Neural cell (in vitro differentiated cells): ENCODE data around the gene GPC3. TPM values are rescaled to one million over a fixed set of nuclear protein-coding genes. Genes with fewer than 3 reads are reported as not detected.

Experiments
- H2AFZ ChIP-seq: fragments of 200-600, 300-800 bp; sonication (generic), shearing (Covaris generic); 2 replicates; pipeline ENCODE4 v1.6.0; 2014; ENCODE audit warnings: low read depth, mild to moderate bottlenecking, antibody characterized with exemption, low read length, moderate library complexity
- H3F3A ChIP-seq: fragments of 200-600 bp; shearing (Covaris generic); 2 replicates; pipeline ENCODE4 v1.6.1; 2016; ENCODE audit warnings: mild to moderate bottlenecking, moderate library complexity, mixed read lengths, antibody characterized with exemption, low read length; ENCODE audit not compliant: insufficient read depth, poor library complexity, severe bottlenecking
- H3K27ac ChIP-seq: fragments of 200-600, 300-800 bp; sonication (generic), shearing (Covaris generic); 2 replicates; pipeline ENCODE4 v1.5.1; 2014; ENCODE audit warnings: mild to moderate bottlenecking, low read length, moderate library complexity
- H3K27me3 ChIP-seq: fragments of 300-800, 200-600 bp; sonication (generic), shearing (Covaris generic); 2 replicates; pipeline ENCODE4 v1.6.0; 2014; ENCODE audit warnings: mild to moderate bottlenecking, low read depth, low read length, moderate library complexity; ENCODE audit not compliant: insufficient read depth
- H3K36me3 ChIP-seq: fragments of 300-800, 200-600 bp; sonication (generic), shearing (Covaris generic); 2 replicates; pipeline ENCODE4 v1.5.1; 2014; ENCODE audit warnings: mild to moderate bottlenecking, antibody characterized with exemption, low read length, moderate library complexity; ENCODE audit not compliant: insufficient read depth
- H3K4me2 ChIP-seq: fragments of 300-800, 200-600 bp; sonication (generic), shearing (Covaris generic); 2 replicates; pipeline ENCODE4 v1.6.0; 2014; ENCODE audit warnings: mild to moderate bottlenecking, low read length
- H3K4me3 ChIP-seq: fragments of 300-800, 200-600 bp; sonication (generic), shearing (Covaris generic); 2 replicates; pipeline ENCODE4 v1.5.1; 2014; ENCODE audit warnings: mild to moderate bottlenecking, low read length, moderate library complexity
- H3K79me2 ChIP-seq: fragments of 200-600 bp; shearing (Covaris generic); replicated peaks from 2 replicates; pipeline ENCODE4 v1.6.0; 2014; ENCODE audit warnings: mild to moderate bottlenecking, low read length, moderate library complexity; ENCODE audit not compliant: insufficient read depth
- H3K9ac ChIP-seq: fragments of 300-800, 200-600 bp; sonication (generic), shearing (Covaris generic); 2 replicates; pipeline ENCODE4 v1.6.1; 2016; ENCODE audit warnings: mild to moderate bottlenecking, low read length, mixed read lengths
- H3K9me2 ChIP-seq: fragments of 200-600 bp; shearing (Covaris generic); 2 replicates; pipeline ENCODE4 v1.6.1; 2016; ENCODE audit warnings: mild to moderate bottlenecking, low read length, mixed read lengths; ENCODE audit not compliant: insufficient read depth
- H3K9me3 ChIP-seq: fragments of 200-600, 300-800 bp; sonication (generic), shearing (Covaris generic); 2 replicates; pipeline ENCODE4 v1.6.1; 2016; ENCODE audit warnings: mild to moderate bottlenecking, mixed run types, low read length, moderate library complexity, mixed read lengths
- H4K20me1 ChIP-seq: fragments of 200-600 bp; shearing (Covaris generic); 2 replicates; pipeline ENCODE4 v1.6.1; 2016; ENCODE audit warnings: mild to moderate bottlenecking, mixed run types; ENCODE audit not compliant: insufficient read depth
- EP300 ChIP-seq: fragments of 450-650 bp; conservative IDR thresholded peaks from 2 replicates; pipeline ENCODE4 v1.6.1; 2014; ENCODE audit warnings: antibody characterized with exemption, mild to moderate bottlenecking, moderate library complexity; ENCODE audit not compliant: poor library complexity, severe bottlenecking
- EZH2 ChIP-seq: fragments of 200-600, 300-800 bp; shearing (Covaris generic), sonication (generic); IDR thresholded peaks from 2 replicates; pipeline ENCODE4 v1.6.1; 2014; ENCODE audit warnings: antibody characterized with exemption, low read length, borderline replicate concordance, mild to moderate bottlenecking; ENCODE audit not compliant: insufficient read depth, poor library complexity, severe bottlenecking
- MXI1 ChIP-seq: fragments of 450-650 bp; conservative IDR thresholded peaks from 2 replicates; pipeline ENCODE4 v1.6.1; 2014; ENCODE audit warnings: antibody characterized with exemption, mild to moderate bottlenecking; ENCODE audit not compliant: poor library complexity, severe bottlenecking
- POLR2AphosphoS5 ChIP-seq: IDR thresholded peaks from 2 replicates; pipeline ENCODE4 v1.6.1; 2012
- RAD21 ChIP-seq: fragments of 450-650 bp; conservative IDR thresholded peaks from 2 replicates; pipeline ENCODE4 v1.6.1; 2014; ENCODE audit warnings: antibody characterized with exemption, mild to moderate bottlenecking, moderate library complexity
- SMC3 ChIP-seq: fragments of 450-650 bp; conservative IDR thresholded peaks from 2 replicates; pipeline ENCODE4 v1.6.1; 2014; ENCODE audit warnings: antibody characterized with exemption, mild to moderate bottlenecking, moderate library complexity; ENCODE audit not compliant: poor library complexity
- TAF1 ChIP-seq: IDR thresholded peaks from 2 replicates; pipeline ENCODE4 v1.6.1; 2012; ENCODE audit warnings: low read depth
- polyA plus RNA-seq: library from polyadenylated mRNA; depleted of rRNA; stranded (reverse); fragments of >200 nt; gene quantifications from 2 replicates; pipeline ENCODE4 v1.2.3, GENCODE V29; 2014
- TF ChIP-seq, protein P1 (sequence below): IDR thresholded peaks from 2 replicates; pipeline ENCODE4 v1.6.1; 2012; ENCODE audit warnings: borderline replicate concordance
- TF ChIP-seq, protein P2 (sequence below): fragments of 450-650 bp; IDR thresholded peaks from 2 replicates; pipeline ENCODE4 v1.5.1; 2014; ENCODE audit warnings: antibody characterized with exemption, mild to moderate bottlenecking, moderate library complexity; ENCODE audit not compliant: poor library complexity, severe bottlenecking

The GPC3 gene
- polyA plus RNA-seq, 1 donor from 2014 or later: 2.1 TPM

DNA sequence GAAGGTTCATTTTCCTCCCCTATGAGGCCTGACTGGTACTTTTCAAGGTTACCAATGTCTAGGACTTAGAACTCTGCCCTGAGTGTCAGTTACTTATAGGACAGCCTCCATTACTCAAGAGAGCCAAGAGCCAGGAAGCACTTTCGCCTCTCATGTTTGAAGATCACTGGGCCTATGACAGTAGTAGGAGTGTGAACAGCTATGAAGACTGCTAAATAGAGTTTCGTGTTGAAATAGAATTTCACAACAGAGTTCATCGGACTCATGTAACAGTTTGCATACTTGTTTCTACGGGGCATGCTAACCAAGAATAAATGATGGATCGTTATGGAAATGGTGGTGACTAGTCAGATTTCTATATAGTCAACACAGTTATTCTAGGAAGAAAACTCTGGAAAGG is 472.3 kb downstream of the GPC3 start:
- H3K27me3 ChIP-seq: no peaks in the 10 kb centered on the region
- H2AFZ ChIP-seq: no peak overlapping the region
- no peak overlapping the region for H3K4me3 ChIP-seq
- no peaks in the 10 kb centered on the region for H4K20me1 ChIP-seq
- H3F3A ChIP-seq: no peaks in the 10 kb centered on the region
- H3K79me2 ChIP-seq: no peaks in the 10 kb centered on the region
- H3K9ac ChIP-seq: no peak overlapping the region
- no peak for TF ChIP-seq EZH2
- TF ChIP-seq EP300: no peak
- TF ChIP-seq, protein P1, sequence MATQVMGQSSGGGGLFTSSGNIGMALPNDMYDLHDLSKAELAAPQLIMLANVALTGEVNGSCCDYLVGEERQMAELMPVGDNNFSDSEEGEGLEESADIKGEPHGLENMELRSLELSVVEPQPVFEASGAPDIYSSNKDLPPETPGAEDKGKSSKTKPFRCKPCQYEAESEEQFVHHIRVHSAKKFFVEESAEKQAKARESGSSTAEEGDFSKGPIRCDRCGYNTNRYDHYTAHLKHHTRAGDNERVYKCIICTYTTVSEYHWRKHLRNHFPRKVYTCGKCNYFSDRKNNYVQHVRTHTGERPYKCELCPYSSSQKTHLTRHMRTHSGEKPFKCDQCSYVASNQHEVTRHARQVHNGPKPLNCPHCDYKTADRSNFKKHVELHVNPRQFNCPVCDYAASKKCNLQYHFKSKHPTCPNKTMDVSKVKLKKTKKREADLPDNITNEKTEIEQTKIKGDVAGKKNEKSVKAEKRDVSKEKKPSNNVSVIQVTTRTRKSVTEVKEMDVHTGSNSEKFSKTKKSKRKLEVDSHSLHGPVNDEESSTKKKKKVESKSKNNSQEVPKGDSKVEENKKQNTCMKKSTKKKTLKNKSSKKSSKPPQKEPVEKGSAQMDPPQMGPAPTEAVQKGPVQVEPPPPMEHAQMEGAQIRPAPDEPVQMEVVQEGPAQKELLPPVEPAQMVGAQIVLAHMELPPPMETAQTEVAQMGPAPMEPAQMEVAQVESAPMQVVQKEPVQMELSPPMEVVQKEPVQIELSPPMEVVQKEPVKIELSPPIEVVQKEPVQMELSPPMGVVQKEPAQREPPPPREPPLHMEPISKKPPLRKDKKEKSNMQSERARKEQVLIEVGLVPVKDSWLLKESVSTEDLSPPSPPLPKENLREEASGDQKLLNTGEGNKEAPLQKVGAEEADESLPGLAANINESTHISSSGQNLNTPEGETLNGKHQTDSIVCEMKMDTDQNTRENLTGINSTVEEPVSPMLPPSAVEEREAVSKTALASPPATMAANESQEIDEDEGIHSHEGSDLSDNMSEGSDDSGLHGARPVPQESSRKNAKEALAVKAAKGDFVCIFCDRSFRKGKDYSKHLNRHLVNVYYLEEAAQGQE: no peak
- no peaks in the 10 kb centered on the region for H3K9me3 ChIP-seq
- H3K36me3 ChIP-seq: no peaks in the 10 kb centered on the region
- H3K27ac ChIP-seq: no peak overlapping the region
- no peak overlapping the region for H3K4me2 ChIP-seq
- no peaks in the 10 kb centered on the region for H3K9me2 ChIP-seq

DNA sequence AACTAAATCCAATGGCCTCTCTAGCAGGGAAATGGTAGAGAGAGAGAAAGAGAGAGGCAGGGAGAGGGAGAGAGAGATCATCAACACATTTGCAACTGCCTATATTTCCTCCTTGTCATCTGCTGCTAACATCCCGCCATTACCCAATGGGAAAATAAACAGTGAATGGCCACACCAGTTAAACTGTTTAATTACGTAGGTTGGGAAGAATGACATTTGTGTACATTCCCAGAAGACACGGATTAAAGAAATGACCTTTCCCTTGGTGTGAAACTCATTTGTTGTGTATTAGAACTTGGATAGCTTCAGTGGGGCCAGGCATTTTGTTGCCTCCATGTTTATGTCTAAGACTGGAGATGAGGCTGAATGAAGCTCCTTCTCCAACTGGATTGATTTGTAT is 474.4 kb downstream of the GPC3 start:
- Histone ChIP-seq H3K9me2 (no peaks in the 10 kb centered on the region), H3K36me3 (no peaks in the 10 kb centered on the region), H4K20me1 (no peaks in the 10 kb centered on the region), H3K4me3 (no peak overlapping the region), H3K4me2 (no peak overlapping the region), H3K27ac (no peak overlapping the region), H3K9me3 (no peaks in the 10 kb centered on the region), H3F3A (no peaks in the 10 kb centered on the region), H2AFZ (no peak overlapping the region), H3K9ac (no peak overlapping the region), H3K79me2 (no peaks in the 10 kb centered on the region), H3K27me3 (no peaks in the 10 kb centered on the region)
- no peak for TF ChIP-seq POLR2AphosphoS5
- TF ChIP-seq TAF1: no peak
- TF ChIP-seq, protein P2, sequence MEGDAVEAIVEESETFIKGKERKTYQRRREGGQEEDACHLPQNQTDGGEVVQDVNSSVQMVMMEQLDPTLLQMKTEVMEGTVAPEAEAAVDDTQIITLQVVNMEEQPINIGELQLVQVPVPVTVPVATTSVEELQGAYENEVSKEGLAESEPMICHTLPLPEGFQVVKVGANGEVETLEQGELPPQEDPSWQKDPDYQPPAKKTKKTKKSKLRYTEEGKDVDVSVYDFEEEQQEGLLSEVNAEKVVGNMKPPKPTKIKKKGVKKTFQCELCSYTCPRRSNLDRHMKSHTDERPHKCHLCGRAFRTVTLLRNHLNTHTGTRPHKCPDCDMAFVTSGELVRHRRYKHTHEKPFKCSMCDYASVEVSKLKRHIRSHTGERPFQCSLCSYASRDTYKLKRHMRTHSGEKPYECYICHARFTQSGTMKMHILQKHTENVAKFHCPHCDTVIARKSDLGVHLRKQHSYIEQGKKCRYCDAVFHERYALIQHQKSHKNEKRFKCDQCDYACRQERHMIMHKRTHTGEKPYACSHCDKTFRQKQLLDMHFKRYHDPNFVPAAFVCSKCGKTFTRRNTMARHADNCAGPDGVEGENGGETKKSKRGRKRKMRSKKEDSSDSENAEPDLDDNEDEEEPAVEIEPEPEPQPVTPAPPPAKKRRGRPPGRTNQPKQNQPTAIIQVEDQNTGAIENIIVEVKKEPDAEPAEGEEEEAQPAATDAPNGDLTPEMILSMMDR: no peak
- TF ChIP-seq RAD21: no peak
- TF ChIP-seq EP300: no peak
- TF ChIP-seq SMC3: no peak
- no peak for TF ChIP-seq MXI1
- no peak for TF ChIP-seq EZH2
- TF ChIP-seq, protein P1: no peak
